DMS153 (cell line): ENCODE data around the gene BIN1.

Source experiments
- DNase-seq: peaks from one replicate; lab custom pipeline; 2025; lab: John Stamatoyannopoulos, UW

Gene BIN1

GRCh38 chr2:127075821-127076220 is 31.1 kb downstream of the BIN1 start:
- no peak for DNase-seq

- no peak for DNase-seq
Measured at GRCh38 chr2:127074936-127075335, 32.0 kb downstream of the BIN1 start.

- DNase-seq: no peak
Measured at GRCh38 chr2:127074358-127074757, 32.6 kb downstream of the BIN1 start.

GRCh38 chr2:127072970-127073369 is 34.0 kb downstream of the BIN1 start:
- no peak for DNase-seq

- no peak for DNase-seq
Measured at GRCh38 chr2:127072396-127072795, 34.6 kb downstream of the BIN1 start.

- DNase-seq: no peak
Measured at GRCh38 chr2:127071901-127072328, 35.0 kb downstream of the BIN1 start.

- DNase-seq: no peak
Measured at GRCh38 chr2:127070221-127070620, 36.7 kb downstream of the BIN1 start.

GRCh38 chr2:127069536-127069935 is 37.4 kb downstream of the BIN1 start:
- no peak for DNase-seq

GRCh38 chr2:127069003-127069402 is 38.0 kb downstream of the BIN1 start:
- DNase-seq: no peak

- no peak for DNase-seq
Measured at GRCh38 chr2:127068351-127068741, 38.6 kb downstream of the BIN1 start.

- DNase-seq: no peak
Measured at GRCh38 chr2:127067620-127068350, 39.2 kb downstream of the BIN1 start.

- DNase-seq: no peak
Measured at GRCh38 chr2:127066942-127067341, 40.0 kb downstream of the BIN1 start.

- no peak for DNase-seq
Measured at GRCh38 chr2:127065940-127066318, 41.0 kb downstream of the BIN1 start.

- DNase-seq: no peak
Measured at GRCh38 chr2:127065299-127065939, 41.5 kb downstream of the BIN1 start.

- peak; percentile 9 for DNase-seq
Measured at GRCh38 chr2:127064642-127065250, 42.2 kb downstream of the BIN1 start.

- no peak for DNase-seq
Measured at GRCh38 chr2:127063701-127064590, 43.0 kb downstream of the BIN1 start.

GRCh38 chr2:127061375-127062273 is 45.3 kb downstream of the BIN1 start:
- DNase-seq: no peak

GRCh38 chr2:127060264-127060945 is 46.5 kb downstream of the BIN1 start:
- no peak for DNase-seq

GRCh38 chr2:127059559-127059958 is 47.4 kb downstream of the BIN1 start:
- no peak for DNase-seq

- DNase-seq: no peak
Measured at GRCh38 chr2:127058954-127059252, 48.1 kb downstream of the BIN1 start.
